GM12891 (cell line): Measurements from ENCODE around the gene SCUBE1.
A peak's percentile ranks its signal among the peaks of the same experiment; 100 is the strongest.
"Not testable (repeated sequence)": the region's sequence is repeated elsewhere in the genome, so short reads cannot be mapped to it uniquely, and the experiment has no call there.

Experiments
- DNase-seq: peaks from one replicate; pipeline ENCODE4 v3.0.0; 2011; ENCODE audit warnings: low spot score; ENCODE audit not compliant: insufficient read length
- FAIRE-seq: peaks from 2 replicates; lab custom pipeline; 2011; peaks lifted over from hg19 to GRCh38; lab: Jason Lieb, UNC
- PAX5 ChIP-seq: IDR thresholded peaks from 2 replicates; pipeline ENCODE4 v1.6.1; 2011; ENCODE audit warnings: low read length, moderate library complexity, mild to moderate bottlenecking; ENCODE audit not compliant: insufficient read depth, severe bottlenecking
- POLR2A ChIP-seq: IDR thresholded peaks from 2 replicates; pipeline ENCODE4 v1.6.1; 2011; ENCODE audit warnings: low read depth, low read length, control low read depth
- POLR2AphosphoS5 ChIP-seq: IDR thresholded peaks from 2 replicates; pipeline ENCODE4 v1.6.1; 2011; ENCODE audit warnings: low read depth, low read length, control low read depth
- POU2F2 ChIP-seq: IDR thresholded peaks from 2 replicates; pipeline ENCODE4 v1.6.1; 2011; ENCODE audit warnings: low read depth, mild to moderate bottlenecking, control low read depth, low read length, moderate library complexity
- SPI1 ChIP-seq: IDR thresholded peaks from 2 replicates; pipeline ENCODE4 v1.6.1; 2011; ENCODE audit warnings: low read depth, low read length, control low read depth
- TAF1 ChIP-seq: IDR thresholded peaks from 2 replicates; pipeline ENCODE4 v1.6.1; 2011; ENCODE audit warnings: low read depth, low read length, control low read depth

The SCUBE1 gene

DNA sequence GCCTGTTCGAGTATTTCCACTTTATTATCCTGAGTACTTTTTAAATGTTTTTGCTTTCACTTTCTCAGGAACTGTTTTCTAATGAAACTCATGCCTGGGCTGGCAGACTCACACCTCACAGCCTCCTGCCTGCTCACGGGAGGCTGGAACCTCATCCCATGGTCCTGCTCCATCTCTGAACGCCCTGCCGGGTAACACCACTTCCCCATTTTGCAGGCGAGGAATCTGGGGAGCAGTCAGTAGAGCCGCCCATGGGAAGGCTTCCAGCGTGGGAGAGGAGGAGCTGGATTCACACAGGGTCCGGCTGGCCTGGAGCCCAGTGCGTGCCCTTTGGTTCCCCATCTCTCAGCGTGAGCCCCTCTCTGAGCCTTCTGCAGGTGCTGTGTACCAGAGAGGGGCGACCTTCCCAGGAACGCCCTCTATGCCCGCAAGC, 53.6 kb downstream of the SCUBE1 start:
- FAIRE-seq (no peak), DNase-seq (no peak)

GRCh38 chr22:43288807-43289420, 54.3 kb downstream of the SCUBE1 start:
- FAIRE-seq (no peak), DNase-seq (no peak)
- TF ChIP-seq POU2F2: no peak
- TF ChIP-seq PAX5: no peak
- TF ChIP-seq POLR2AphosphoS5: no peak

More for the DNA sequence above, 53.6 kb downstream of the SCUBE1 start:
- no peak for TF ChIP-seq POLR2A
- TF ChIP-seq SPI1: peak; percentile 35; the same call in 1 of the 2 replicates
- no peak for TF ChIP-seq POLR2AphosphoS5

DNA sequence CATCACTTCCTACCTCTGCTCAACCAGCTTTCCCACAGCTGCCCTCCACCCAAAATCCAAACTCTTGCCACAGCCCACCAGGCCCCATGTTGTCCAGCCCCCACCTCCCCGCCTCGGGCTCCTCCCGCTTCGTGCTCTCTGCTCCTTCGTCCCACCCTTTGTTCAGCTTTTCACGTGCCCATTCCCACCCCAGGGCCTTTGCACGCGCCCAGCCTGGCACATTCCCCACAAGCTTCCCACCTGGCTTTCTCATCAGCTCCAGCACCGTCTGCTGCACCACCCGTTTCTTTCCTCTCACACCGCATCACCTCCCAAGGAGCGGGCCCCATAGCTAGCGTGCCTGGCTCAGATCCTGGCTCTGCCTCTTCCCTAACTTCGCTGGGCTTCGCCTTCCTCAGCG, 54.8 kb downstream of the SCUBE1 start:
- no peak for FAIRE-seq
- TF ChIP-seq TAF1: no peak
- no peak for TF ChIP-seq POU2F2
- TF ChIP-seq POLR2A: no peak
- no peak for TF ChIP-seq POLR2AphosphoS5
- DNase-seq: no peak

DNA sequence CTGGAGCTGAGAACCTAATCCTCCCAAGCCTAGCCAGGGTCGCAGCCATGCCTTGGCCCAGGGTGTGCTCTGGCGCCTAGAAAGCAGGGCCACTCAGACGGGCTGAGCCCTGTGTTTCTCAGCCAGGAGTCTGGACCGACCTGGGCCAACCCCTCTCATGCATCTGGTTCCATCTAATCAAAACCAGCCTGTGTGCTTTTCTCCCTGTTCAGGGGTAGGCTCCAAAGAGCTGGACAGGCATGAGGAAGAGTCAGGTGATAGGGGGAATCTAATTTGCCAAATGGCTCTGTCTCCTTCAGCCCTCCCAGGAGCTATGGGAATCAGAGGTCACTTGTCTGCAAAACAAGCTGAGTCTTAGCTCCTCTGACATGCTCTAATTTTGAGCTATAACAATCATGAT, 55.7 kb downstream of the SCUBE1 start:
- FAIRE-seq: no peak
- TF ChIP-seq POLR2AphosphoS5 (no peak), TAF1 (no peak), POU2F2 (no peak), SPI1 (no peak), PAX5 (no peak), POLR2A (no peak)
- DNase-seq: no peak

DNA sequence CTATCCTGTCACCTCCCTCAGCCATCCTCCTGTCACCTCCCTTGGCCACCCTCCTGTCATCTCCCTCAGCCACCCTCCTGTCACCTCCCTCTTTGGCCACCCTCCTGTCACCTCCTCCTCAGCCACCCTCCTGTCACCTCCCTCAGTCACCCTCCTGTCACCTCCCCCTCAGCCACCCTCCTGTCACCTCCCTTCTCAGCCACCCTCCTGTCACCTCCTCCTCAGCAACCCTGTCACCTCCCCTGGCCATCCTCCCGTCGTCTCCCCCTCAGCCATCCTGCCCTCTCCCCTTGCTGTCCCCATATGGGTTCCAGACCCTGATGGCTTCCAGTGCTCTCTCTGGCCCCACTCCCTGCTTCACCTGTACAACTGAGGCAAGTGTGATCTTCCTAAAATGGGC, 61.8 kb downstream of the SCUBE1 start:
- no peak for DNase-seq
- FAIRE-seq: no peak
- TF ChIP-seq POLR2AphosphoS5 (no peak), SPI1 (no peak), PAX5 (no peak), POU2F2 (no peak), POLR2A (no peak), TAF1 (no peak)

DNA sequence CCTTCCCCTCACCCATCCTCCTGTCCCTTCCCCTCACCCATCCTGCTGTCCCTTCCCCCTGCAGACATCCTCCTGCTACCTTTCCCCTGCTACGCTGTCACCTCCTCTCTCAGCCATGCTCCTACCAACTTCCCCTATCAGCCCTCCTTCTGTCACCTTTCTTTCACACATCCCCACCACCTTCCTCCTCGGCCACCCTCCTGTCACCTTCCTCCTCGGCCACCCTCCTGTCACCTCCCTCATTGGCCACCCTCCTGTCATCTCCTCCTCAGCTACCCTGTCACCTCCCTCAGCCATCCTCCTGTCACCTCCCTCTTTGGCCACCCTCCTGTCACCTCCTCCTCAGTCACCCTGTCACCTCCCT, 62.7 kb downstream of the SCUBE1 start:
- not testable (repeated sequence) for DNase-seq, FAIRE-seq

GRCh38 chr22:43279867-43280522, 63.2 kb downstream of the SCUBE1 start:
- FAIRE-seq: no peak
- DNase-seq: no peak
- TF ChIP-seq SPI1 (no peak), TAF1 (no peak), POLR2AphosphoS5 (no peak), POU2F2 (no peak), PAX5 (no peak), POLR2A (no peak)

DNA sequence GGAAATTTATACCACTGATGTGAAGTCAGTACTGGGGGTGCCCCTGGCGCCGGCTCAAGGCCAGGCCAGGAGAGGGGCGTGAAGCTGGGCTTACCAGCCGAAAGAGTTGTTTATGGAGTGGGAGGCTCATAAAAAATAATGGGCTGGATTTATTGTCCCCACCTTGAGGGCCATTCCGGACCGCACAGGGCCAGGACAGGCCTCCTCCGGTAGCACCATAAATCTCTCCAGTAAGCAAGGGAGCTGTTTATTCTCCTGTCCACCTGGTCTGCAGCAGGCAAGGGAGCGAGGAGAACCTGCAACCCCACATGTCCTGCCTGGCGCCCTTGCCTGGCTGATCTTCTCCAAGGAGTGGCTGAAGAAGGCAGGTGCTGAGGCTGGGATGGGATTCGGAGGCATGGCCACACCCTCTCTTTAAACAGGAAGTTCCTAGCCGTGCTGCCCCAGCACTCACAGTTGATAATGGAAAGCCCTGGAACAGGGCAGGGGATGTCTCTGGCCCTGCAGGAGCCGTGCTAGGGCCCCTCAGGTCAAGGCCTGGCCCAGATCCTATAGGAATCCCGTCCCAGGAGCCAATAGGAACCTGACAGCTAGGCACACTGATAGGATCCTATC, 65.1 kb downstream of the SCUBE1 start:
- DNase-seq (no peak), FAIRE-seq (no peak)
- TF ChIP-seq TAF1: no peak

DNA sequence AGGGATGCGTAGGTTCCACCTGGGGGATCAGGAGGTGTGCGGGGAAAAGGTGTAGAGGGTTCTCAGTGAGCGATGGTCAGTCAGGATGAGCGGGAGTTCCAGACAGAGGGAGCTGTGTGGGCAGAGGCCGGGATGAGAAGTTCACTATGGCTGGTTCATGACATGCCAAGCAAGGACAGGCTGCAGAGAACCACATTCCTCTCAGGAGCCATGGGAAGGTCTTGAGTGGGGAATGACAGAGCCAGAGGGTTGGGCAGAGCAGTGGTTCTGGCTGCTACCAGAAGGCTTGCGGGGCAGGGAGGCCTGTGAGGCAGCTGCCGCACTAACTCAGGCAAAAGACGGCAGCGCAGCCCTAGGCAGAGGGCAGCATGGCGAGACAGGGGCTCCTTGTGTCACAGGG, 66.1 kb downstream of the SCUBE1 start:
- TF ChIP-seq POLR2A (no peak), PAX5 (no peak), POU2F2 (no peak)
- FAIRE-seq: no peak
- DNase-seq: no peak

GRCh38 chr22:43276321-43276720, 66.9 kb downstream of the SCUBE1 start:
- FAIRE-seq (no peak), DNase-seq (no peak)
- TF ChIP-seq POU2F2: no peak
- no peak for TF ChIP-seq PAX5
- no peak for TF ChIP-seq TAF1
- TF ChIP-seq POLR2AphosphoS5: no peak

GRCh38 chr22:43275545-43276317, 67.4 kb downstream of the SCUBE1 start:
- TF ChIP-seq TAF1: no peak
- no peak for TF ChIP-seq POU2F2
- no peak for TF ChIP-seq POLR2AphosphoS5
- no peak for TF ChIP-seq SPI1
- no peak for TF ChIP-seq POLR2A
- TF ChIP-seq PAX5: no peak
- DNase-seq: no peak
- FAIRE-seq: no peak
